Fibroblast of skin of right quadriceps (primary cell): ENCODE data around the gene NGF.

ENCODE experiments used
- DNase-seq: peaks from one replicate; pipeline ENCODE4 v3.0.0-alpha.2; 2013

NGF gene

DNA sequence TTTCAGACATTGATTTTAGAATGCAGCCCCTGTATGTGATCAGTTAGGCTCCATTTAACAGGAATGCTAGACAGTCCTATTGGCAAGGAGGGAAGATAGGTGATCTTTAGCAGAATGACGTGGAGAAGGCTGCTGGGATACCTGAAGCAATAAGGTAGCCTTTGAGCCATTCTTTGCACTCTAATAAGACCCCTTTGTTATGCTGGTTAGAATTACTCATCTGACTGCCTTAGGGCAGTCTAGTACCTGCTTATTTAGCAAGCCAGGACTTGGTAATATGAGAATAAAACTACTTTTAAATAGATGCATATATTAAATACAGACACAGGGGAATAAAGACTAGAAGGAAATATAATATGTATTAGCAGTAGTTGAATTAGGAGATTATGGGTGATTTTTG lies 29.1 kb downstream of the NGF start:
- DNase-seq = no peak

DNA sequence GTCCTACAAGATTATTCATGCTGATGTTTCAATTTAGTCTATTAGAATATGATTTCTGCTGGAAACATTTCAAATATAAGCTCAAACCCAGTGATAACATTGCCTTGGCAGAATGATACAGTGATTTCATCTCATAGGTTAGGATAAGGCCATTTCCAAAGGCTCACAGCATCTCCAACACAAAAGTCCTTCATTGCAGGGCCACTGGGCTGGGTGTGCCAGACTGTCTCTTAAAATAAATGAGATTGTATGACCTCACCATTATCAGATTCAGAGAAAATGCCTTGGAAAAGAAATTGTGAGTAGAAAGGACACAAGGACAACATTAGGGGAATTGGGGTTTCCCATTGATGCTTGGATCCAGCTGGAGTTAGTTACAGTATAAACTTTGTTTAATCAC lies 30.4 kb downstream of the NGF start:
- DNase-seq = no peak

- no peak for DNase-seq
Observed at GRCh38 chr1:115306146-115306545, 31.9 kb downstream of the NGF start.

DNA sequence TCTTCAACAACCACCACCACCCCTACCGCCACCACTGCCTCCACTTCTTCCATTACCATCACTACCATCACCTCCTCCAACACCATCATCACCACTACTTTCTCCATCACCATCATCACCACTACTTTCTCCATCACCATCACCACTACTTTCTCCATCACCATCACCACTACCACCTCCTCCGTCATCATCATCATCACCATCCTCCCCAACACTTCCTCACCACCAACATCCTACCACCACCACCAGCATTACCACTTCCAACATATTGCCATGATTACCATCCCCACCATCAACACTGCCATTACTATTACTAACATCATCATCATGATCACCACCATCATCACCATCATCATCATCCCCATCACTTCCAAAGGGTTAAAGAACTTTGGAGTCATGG lies 34.7 kb downstream of the NGF start:
- DNase-seq = no peak

DNA sequence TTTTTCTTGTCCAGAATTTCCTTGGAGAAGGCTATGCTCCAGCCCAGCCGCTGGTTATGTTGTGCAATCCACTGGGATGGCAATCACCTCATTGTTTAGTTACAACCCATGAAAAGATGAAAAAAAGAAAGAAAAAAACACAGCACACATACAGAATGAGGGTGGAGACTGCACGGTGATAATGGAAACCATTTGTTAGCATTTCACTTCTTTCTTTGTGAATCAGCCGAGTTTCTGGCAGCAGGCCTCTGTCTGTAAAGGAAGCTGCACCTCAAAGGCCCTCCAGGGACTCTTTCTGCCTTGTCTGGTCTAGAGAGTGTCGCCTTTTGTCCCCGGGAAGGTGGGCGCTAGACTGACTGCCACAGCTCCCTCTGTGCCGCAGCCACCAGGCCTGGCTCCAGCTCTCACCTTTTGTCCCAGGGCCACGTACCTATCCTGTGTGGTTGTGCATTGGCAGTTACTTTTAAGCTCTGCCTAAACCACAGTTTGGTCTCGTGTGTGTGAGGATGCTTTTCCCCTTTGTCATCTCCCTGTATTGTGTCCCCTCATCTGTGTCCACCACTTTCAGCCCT lies 35.6 kb downstream of the NGF start:
- peak; percentile 93 for DNase-seq

GRCh38 chr1:115301438-115302020 lies 36.5 kb downstream of the NGF start:
- no peak for DNase-seq

GRCh38 chr1:115300087-115300876 lies 37.8 kb downstream of the NGF start:
- peak; percentile 80 for DNase-seq

- DNase-seq = no peak
Observed at GRCh38 chr1:115299266-115299665, 38.8 kb downstream of the NGF start.

DNA sequence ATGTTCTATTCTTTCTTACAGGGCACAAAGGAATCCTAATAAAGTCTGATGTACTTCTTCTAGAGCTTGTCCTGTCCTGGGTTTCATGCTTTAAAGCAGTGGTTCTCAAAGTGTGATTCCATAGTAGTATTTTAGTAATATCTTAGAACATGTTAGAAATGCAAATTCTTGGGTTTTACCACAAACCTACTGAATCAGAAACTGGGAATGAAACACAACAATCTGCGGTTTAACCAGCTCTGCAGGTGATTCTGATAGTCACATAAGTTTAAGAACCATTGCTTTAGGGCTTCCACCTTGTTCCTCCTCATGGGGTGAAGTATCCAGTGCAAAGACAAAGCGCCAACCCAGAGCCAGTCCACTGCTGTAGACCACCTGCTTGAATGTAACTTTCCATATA lies 41.1 kb downstream of the NGF start:
- DNase-seq = peak; percentile 50

GRCh38 chr1:115295904-115296696 lies 41.9 kb downstream of the NGF start:
- peak; percentile 36 for DNase-seq

DNA sequence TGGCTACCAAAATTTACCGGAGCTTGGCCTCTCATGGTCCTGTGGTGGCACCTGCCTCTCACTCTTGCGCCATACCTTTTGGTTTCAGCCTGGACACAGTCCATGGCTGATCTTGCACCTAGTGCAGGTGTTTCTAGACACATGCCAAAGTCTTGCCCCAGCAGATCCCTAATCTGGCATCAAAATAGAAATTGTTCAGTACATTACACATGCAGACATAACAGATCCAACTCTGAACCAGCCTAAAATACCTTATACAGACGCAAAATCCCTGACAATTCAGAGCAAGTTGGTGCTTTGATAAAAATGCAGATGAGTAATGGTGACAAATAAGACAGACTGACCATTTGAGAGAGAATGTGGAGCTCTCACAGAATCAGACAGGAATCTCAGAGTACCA lies 44.1 kb downstream of the NGF start:
- DNase-seq = no peak

- DNase-seq = no peak
Observed at GRCh38 chr1:115293006-115293405, 45.0 kb downstream of the NGF start.

DNA sequence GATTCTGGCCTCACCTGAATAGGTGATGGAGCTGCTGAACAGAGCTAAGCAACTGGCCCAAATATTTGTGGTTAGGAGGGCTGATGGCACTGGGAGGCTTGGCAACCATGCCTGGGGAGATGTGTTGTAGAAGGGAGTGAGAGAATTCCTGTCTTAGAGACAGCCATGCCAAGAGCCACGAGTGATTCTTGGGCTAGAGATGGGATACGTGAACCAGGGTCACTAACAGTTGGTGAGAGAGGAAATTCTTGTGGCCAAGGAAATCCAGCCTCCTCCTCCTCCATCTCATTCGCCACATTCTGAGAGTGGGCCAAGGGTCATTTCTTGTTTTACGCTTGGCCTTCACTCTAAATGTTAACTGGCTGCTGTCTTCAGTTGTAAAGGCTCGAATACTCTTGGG lies 46.3 kb downstream of the NGF start:
- no peak for DNase-seq

- DNase-seq = no peak
Observed at GRCh38 chr1:115289940-115290339, 48.1 kb downstream of the NGF start.

DNA sequence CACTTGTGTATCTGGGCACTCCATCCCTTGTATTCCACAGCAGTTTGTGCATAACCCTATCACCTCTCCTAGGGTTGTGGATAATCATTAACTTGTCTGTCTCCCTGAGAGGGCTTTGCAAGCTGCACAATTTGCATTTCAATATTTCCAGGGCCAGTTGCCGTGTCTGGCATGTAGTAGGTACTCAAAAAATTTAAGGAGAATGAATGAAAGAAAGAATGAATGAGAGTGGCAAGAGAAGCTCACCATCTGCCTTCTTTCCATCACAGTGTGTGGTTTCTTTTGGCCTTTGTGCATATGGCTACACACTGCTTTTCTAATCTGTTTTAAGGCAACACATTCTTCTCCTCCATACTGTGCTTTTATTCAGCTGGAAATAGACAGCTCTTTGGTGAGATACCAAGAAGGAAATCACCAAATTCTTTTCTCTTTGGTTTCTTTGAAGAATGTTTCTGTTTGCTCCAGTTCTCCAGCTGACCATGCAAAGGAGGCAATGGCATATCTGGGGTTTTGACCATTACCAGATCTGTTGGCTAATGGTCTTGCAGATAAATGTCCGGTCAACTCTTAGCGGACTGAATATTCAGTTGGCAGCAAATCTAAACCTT lies 49.4 kb downstream of the NGF start:
- DNase-seq = no peak

DNA sequence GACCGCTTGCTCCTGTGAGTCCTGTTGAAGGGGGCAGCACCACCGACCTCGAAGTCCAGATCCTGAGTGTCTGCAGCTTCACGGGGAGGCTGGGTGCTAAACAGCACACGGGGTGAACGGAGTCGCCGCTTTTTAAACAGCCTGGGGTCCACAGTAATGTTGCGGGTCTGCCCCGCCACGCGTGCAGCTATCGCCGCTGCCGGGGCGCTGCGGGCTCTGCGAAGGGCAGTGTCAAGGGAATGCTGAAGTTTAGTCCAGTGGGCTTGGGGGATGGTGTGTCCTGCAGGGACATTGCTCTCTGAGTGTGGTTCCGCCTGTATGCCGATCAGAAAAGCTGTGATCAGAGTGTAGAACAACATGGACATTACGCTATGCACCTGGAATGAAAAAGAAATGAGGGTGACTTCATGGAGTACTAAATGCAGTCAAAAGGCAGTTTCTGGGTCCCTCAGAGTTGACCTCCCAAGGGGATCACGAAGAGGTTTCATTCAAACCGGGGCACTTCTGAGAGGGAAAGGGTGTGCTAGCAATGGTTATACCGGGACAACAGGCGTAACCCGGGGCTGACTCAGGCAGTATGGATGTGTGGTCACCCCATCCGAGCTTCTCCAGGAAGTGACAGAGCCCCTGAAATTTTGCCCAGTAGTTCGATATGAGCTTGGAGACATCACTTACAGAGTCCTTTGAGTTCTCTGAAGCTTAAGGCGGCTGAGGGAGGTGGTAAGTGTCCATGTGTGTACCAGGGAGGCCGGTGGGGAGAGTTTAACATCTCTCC lies 51.4 kb downstream of the NGF start:
- DNase-seq = no peak

DNA sequence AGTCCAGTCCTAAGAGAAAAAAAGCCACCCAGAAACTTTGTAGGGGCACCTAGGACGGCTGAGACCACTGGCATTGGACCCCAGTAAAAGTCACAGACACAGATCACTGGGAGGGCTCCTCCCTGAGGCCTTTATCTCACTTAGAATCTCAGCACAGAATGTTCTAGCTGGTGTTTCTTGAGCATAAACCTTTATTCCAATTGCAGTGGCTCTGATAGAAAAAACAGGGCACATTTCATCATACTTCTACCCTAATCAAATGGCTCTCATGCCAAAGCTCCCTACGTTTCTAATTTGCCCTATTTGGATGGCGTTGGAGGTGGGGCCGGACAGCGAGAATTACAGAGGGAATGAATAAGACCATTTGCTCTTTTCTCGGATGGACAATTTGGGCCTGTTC lies 53.8 kb downstream of the NGF start:
- no peak for DNase-seq

- DNase-seq = no peak
Observed at GRCh38 chr1:115283681-115284146, 54.3 kb downstream of the NGF start.

DNA sequence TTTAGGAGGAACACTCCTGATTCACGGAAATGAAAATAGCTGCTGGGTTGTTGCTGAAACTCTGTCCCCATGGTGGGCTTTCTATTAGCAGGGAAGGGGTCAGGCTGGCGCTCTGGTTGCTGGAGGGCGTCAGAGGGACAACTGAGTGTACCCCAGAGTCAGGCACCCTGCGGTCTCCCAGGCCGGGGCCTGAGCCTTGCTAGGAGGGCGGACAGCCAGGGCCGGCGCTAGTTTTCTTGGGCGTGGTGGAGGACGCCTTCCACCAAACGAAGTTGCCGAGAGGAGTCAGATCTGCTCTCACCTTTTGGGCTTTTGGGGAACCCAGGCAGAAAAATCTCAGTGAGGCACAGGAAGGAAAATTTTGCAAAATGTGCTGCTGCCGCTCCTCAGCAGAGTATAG lies 54.8 kb downstream of the NGF start:
- DNase-seq = no peak

GRCh38 chr1:115282807-115283208 lies 55.2 kb downstream of the NGF start:
- DNase-seq = no peak

DNA sequence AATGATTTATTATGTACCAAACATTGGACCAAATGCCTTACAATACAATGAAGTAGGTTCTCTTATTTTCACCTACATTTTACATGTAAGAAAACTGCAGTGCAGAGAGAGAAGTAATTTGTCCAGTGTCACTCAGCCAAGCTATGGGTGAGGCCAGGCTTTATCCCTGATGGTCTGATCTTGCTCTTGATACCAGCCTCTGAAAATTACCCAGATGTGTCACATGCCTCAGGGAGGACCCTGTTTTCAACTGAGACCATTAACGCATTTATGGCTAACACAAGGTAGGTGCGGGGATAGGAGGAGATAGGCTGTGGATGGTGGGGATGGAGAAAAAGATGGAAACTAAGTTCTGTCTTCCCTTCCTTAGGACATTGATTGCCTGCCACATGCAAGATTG lies 56.9 kb downstream of the NGF start:
- DNase-seq = no peak

GRCh38 chr1:115280064-115280463 lies 58.0 kb downstream of the NGF start:
- peak; percentile 97 for DNase-seq
